GM12878 (cell line): ENCODE results near the gene MICB. TPM values are rescaled to one million over a fixed set of nuclear protein-coding genes. Genes with fewer than 3 reads are reported as not detected.

Experiments used
- ATAC-seq: fragments of 200-7000 bp; cut with Tn5 transposase; 3 replicates; pipeline ENCODE4 v1.9.1; 2020; ENCODE audit warnings: mild to moderate bottlenecking, moderate library complexity
- BruUV-seq: library from RNA; stranded (reverse); fragments of 400-500 nt; replicated peaks from 2 replicates; lab custom pipeline; 2021; lab: Mats Ljungman, UMichigan
- CTCF ChIA-PET: fragments of 300-600 bp; sonication (Branson Sonifier 250); formaldehyde crosslinking; extraction: SDS; loops from one replicate; lab custom pipeline; 2021; ENCODE audit warnings: inconsistent platforms; lab: Yijun Ruan, JAX
- POLR2A ChIA-PET: fragments of 350-600 bp; formaldehyde crosslinking; extraction: SDS; loops from one replicate; lab custom pipeline; 2021; ENCODE audit warnings: inconsistent platforms; lab: Charles Lee
- RAD21 ChIA-PET: fragments of 300-600 bp; sonication (Branson Sonifier 250); formaldehyde crosslinking; loops from one replicate; lab custom pipeline; 2023; ENCODE audit warnings: antibody characterized with exemption; ENCODE audit not compliant: unreplicated experiment; lab: Charles Lee
- SMC1A ChIA-PET: fragments of 300-600 bp; sonication (Branson Sonifier 250); formaldehyde crosslinking; loops from one replicate; lab custom pipeline; 2023; ENCODE audit not compliant: unreplicated experiment, uncharacterized antibody; lab: Charles Lee
- DNase-seq: peaks from one replicate; pipeline ENCODE4 v3.0.0-alpha.2; 2011; ENCODE audit warnings: low read depth, low spot score
- FAIRE-seq: peaks from 3 replicates; lab custom pipeline; 2011; peaks lifted over from hg19 to GRCh38; lab: Jason Lieb, UNC
- H2AFZ ChIP-seq: 2 replicates; pipeline ENCODE4 v1.6.0; 2011; ENCODE audit warnings: low read depth, low read length, control low read depth; ENCODE audit not compliant: control insufficient read depth
- H3K27ac ChIP-seq: 2 replicates; pipeline ENCODE4 v1.5.1; 2011; ENCODE audit warnings: control low read depth; ENCODE audit not compliant: control insufficient read depth, insufficient read depth
- H3K27me3 ChIP-seq, 2 experiments: replicated peaks in 1 of 2; 2 replicates each; pipeline versions ENCODE4 v1.6.0 to v1.6.1; 2011; ENCODE audit warnings: low read length in 1 of 2; ENCODE audit not compliant: control insufficient read depth in 2 of 2, insufficient read depth in 2 of 2
- H3K36me3 ChIP-seq, 2 experiments: 2 replicates each; pipeline ENCODE4 v1.5.1; 2011; ENCODE audit warnings: low read length in 1 of 2; ENCODE audit not compliant: control insufficient read depth in 2 of 2, insufficient read depth in 2 of 2
- H3K4me1 ChIP-seq: 2 replicates; pipeline ENCODE4 v1.6.1; 2011; ENCODE audit warnings: mild to moderate bottlenecking, low read length, moderate library complexity, mixed read lengths; ENCODE audit not compliant: control insufficient read depth, insufficient read depth
- H3K4me2 ChIP-seq: 2 replicates; pipeline ENCODE4 v1.6.0; 2011; ENCODE audit warnings: control low read depth; ENCODE audit not compliant: control insufficient read depth, insufficient read depth
- H3K4me3 ChIP-seq: fragments of 200-600 bp; sonication (generic); 2 replicates; pipeline ENCODE4 v1.5.1; 2016
- H3K79me2 ChIP-seq: 2 replicates; pipeline ENCODE4 v1.6.0; 2011; ENCODE audit warnings: low read length; ENCODE audit not compliant: control insufficient read depth, insufficient read depth
- H3K9ac ChIP-seq: 2 replicates; pipeline ENCODE4 v1.8.0; 2011; ENCODE audit warnings: low read length, control low read depth, mixed read lengths; ENCODE audit not compliant: control insufficient read depth, insufficient read depth
- H3K9me3 ChIP-seq: replicated peaks from 3 replicates; pipeline ENCODE4 v1.5.1; 2011; ENCODE audit warnings: mild to moderate bottlenecking, low read length; ENCODE audit not compliant: control insufficient read depth, insufficient read depth
- H4K20me1 ChIP-seq: 2 replicates; pipeline ENCODE4 v1.6.0; 2011; ENCODE audit not compliant: control insufficient read depth, insufficient read depth
- BACH1 ChIP-seq: fragments of 450-650 bp; IDR thresholded peaks from 2 replicates; pipeline ENCODE4 v1.6.1; 2017; ENCODE audit warnings: mild to moderate bottlenecking, borderline replicate concordance
- BMI1 ChIP-seq: fragments of 450-650 bp; IDR thresholded peaks from 2 replicates; pipeline ENCODE4 v1.6.1; 2016; ENCODE audit warnings: mild to moderate bottlenecking, moderate library complexity, borderline replicate concordance
- EED ChIP-seq: sonication (generic); IDR thresholded peaks from 2 replicates; pipeline ENCODE4 v1.6.1; 2016; ENCODE audit warnings: antibody characterized with exemption, low read depth
- IKZF1 ChIP-seq: fragments of 450-650 bp; conservative IDR thresholded peaks from 2 replicates; pipeline ENCODE4 v1.6.1; 2017; ENCODE audit warnings: antibody characterized with exemption, mild to moderate bottlenecking
- IKZF2 ChIP-seq, 2 experiments: fragments of 450-650 bp; IDR thresholded peaks; 2 replicates each; pipeline ENCODE4 v1.6.1; 2017; ENCODE audit warnings: mild to moderate bottlenecking in 2 of 2, moderate library complexity in 2 of 2
- IRF4 ChIP-seq: IDR thresholded peaks from 2 replicates; pipeline ENCODE4 v1.6.1; 2011; ENCODE audit warnings: low read depth, low read length
- NR2C2 ChIP-seq: IDR thresholded peaks from 2 replicates; pipeline ENCODE4 v1.6.1; 2011; ENCODE audit warnings: borderline replicate concordance, low read depth; ENCODE audit not compliant: control insufficient read depth, insufficient read length
- PAX5 ChIP-seq: IDR thresholded peaks from 2 replicates; pipeline ENCODE4 v1.6.1; 2011; ENCODE audit warnings: low read depth, low read length, borderline replicate concordance
- RAD21 ChIP-seq: IDR thresholded peaks from 2 replicates; pipeline ENCODE4 v1.6.1; 2011; ENCODE audit warnings: mild to moderate bottlenecking, low read depth, low read length, moderate library complexity; ENCODE audit not compliant: insufficient read depth
- RUNX3 ChIP-seq: IDR thresholded peaks from 2 replicates; pipeline ENCODE4 v1.6.1; 2012; ENCODE audit warnings: low read length, inconsistent platforms
- SP1 ChIP-seq: IDR thresholded peaks from one replicate; pipeline ENCODE4 v1.6.1; 2011; ENCODE audit warnings: low read depth, low read length
- STAT1 ChIP-seq: fragments of 450-650 bp; conservative IDR thresholded peaks from 2 replicates; pipeline ENCODE4 v1.6.1; 2014; ENCODE audit warnings: antibody characterized with exemption, mild to moderate bottlenecking
- WGBS: methylation state at CpG from one replicate; pipeline ENCODE4 v1.1.6; 2016; ENCODE audit warnings: low lambda C conversion rate; ENCODE audit not compliant: insufficient replicate concordance, insufficient coverage; ENCODE audit errors: missing lambda C conversion rate; 5-methylcytosine and 5-hydroxymethylcytosine counted together
- in situ Hi-C: fragments of 300-500 bp; cut with MboI; formaldehyde crosslinking; loops from 9 replicates; pipeline ENCODE4 v1.14.3; 2018; ENCODE audit warnings: mixed read lengths
- intact Hi-C: fragments of 100-400 bp; cut with micrococcal nuclease; formaldehyde crosslinking; loops from one replicate; pipeline ENCODE4 v1.14.2; 2022; ENCODE audit not compliant: unreplicated experiment
- polyA plus RNA-seq, 11 experiments: library from polyadenylated mRNA; depleted of rRNA in 4 of 11; unstranded in 6 of 11; stranded (reverse) in 5 of 11; fragments of >200 nt; fragmentation: Nextera tagmentation in 4 of 11; fragmentation: Illumina TruSeq in 1 of 11; extraction: Ambion mirVana in 4 of 11; extraction: Trizol in 1 of 11; gene quantifications; 1 replicate in 1 of 11; 2 replicates in 10 of 11; pipeline versions ENCODE4 v1.2.1 to v1.2.3, GENCODE V29; 2011 to 2016; ENCODE audit warnings: inconsistent platforms in 2 of 11, missing spikeins in 2 of 11, low read depth in 1 of 11
- total RNA-seq, 4 experiments: library from RNA; depleted of rRNA in 3 of 4; stranded (reverse); fragments of >200 nt in 3 of 4; fragmentation: Illumina TruSeq in 1 of 4; extraction: Trizol in 1 of 4; gene quantifications; 2 replicates each; pipeline versions ENCODE4 v1.2.1 to v1.2.3, GENCODE V29; 2013 to 2021
- TF ChIP-seq, protein P1 (sequence below): fragments of 450-650 bp; IDR thresholded peaks from 2 replicates; pipeline ENCODE4 v1.6.1; 2017; ENCODE audit warnings: mild to moderate bottlenecking, moderate library complexity
- TF ChIP-seq, protein P2 (sequence below), 3 experiments: IDR thresholded peaks in 2 of 3; conservative IDR thresholded peaks in 1 of 3; 2 replicates each; pipeline ENCODE4 v1.5.1; 2011; ENCODE audit warnings: low read depth in 3 of 3, low read length in 3 of 3, mild to moderate bottlenecking in 3 of 3, control low read depth in 2 of 3, moderate library complexity in 2 of 3, inconsistent platforms in 1 of 3, mixed read lengths in 1 of 3; ENCODE audit not compliant: control insufficient read depth in 2 of 3, insufficient read depth in 1 of 3; ENCODE audit errors: extremely low read depth in 1 of 3

MICB gene
- total and polyA plus RNA-seq, 10 of the 15 experiments (the other 5 are each of a cell fraction or from before 2014, with no cell fraction given), result 9.0 to 37.1 (median 17.8) TPM

DNA sequence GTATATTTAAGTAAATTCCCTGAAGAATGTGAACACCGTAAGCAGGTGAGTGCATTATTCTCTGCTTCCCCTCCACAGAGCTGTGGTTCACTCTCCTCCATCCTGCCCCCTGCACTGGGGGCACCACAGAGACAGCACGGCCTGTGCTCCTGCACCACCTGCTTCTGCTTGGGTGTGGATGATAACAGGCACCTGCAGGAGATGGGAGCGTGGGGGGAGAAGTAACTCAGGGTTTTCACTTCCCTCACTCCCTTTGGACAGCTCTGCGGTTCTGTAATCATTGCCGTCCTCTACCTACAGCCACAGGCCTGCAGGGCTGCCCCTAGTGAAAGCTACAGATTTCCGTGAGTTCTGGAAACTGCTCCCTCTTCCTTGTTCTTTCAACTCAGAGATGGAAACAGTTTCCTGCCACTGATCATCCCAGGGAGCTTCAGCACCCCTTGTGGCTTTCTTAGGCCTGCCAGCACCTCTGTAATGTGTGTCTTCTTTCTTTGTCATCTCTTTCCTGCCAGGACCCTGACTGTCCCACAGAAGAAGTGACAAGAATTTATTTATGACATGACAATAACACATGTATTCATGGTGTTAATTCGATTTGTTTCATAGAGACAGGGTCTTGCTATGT, 21.3 kb upstream of the MICB start:
- Histone ChIP-seq H3K36me3 (peaks cover 0 to 3% of the 10 kb centered on the region in 2 experiments; a peak in 1 of 4 replicates), H3K4me2 (no peak overlapping the region)
- TF ChIP-seq RAD21 (no peak), EED (peak; percentile 63; the same call in 1 of the 2 replicates), RUNX3 (peak; percentile 52; the same call in 1 of the 2 replicates), SP1 (no peak), IRF4 (no peak), IKZF2 (IDR thresholded peaks at IDR 0.05) (0 out of 4 replicates have a peak, but pooled peaks of 1 of the 2 experiments have one; percentile 9), BACH1 (no peak), BMI1 (no peak), STAT1 (no peak), NR2C2 (no peak), IKZF1 (0 out of 2 replicates have a peak, but pooled peaks have one; percentile 14), PAX5 (no peak)
- TF ChIP-seq, protein P1, sequence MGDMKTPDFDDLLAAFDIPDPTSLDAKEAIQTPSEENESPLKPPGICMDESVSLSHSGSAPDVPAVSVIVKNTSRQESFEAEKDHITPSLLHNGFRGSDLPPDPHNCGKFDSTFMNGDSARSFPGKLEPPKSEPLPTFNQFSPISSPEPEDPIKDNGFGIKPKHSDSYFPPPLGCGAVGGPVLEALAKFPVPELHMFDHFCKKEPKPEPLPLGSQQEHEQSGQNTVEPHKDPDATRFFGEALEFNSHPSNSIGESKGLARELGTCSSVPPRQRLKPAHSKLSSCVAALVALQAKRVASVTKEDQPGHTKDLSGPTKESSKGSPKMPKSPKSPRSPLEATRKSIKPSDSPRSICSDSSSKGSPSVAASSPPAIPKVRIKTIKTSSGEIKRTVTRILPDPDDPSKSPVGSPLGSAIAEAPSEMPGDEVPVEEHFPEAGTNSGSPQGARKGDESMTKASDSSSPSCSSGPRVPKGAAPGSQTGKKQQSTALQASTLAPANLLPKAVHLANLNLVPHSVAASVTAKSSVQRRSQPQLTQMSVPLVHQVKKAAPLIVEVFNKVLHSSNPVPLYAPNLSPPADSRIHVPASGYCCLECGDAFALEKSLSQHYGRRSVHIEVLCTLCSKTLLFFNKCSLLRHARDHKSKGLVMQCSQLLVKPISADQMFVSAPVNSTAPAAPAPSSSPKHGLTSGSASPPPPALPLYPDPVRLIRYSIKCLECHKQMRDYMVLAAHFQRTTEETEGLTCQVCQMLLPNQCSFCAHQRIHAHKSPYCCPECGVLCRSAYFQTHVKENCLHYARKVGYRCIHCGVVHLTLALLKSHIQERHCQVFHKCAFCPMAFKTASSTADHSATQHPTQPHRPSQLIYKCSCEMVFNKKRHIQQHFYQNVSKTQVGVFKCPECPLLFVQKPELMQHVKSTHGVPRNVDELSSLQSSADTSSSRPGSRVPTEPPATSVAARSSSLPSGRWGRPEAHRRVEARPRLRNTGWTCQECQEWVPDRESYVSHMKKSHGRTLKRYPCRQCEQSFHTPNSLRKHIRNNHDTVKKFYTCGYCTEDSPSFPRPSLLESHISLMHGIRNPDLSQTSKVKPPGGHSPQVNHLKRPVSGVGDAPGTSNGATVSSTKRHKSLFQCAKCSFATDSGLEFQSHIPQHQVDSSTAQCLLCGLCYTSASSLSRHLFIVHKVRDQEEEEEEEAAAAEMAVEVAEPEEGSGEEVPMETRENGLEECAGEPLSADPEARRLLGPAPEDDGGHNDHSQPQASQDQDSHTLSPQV, result no peak
- TF ChIP-seq, protein P2, sequence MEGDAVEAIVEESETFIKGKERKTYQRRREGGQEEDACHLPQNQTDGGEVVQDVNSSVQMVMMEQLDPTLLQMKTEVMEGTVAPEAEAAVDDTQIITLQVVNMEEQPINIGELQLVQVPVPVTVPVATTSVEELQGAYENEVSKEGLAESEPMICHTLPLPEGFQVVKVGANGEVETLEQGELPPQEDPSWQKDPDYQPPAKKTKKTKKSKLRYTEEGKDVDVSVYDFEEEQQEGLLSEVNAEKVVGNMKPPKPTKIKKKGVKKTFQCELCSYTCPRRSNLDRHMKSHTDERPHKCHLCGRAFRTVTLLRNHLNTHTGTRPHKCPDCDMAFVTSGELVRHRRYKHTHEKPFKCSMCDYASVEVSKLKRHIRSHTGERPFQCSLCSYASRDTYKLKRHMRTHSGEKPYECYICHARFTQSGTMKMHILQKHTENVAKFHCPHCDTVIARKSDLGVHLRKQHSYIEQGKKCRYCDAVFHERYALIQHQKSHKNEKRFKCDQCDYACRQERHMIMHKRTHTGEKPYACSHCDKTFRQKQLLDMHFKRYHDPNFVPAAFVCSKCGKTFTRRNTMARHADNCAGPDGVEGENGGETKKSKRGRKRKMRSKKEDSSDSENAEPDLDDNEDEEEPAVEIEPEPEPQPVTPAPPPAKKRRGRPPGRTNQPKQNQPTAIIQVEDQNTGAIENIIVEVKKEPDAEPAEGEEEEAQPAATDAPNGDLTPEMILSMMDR (IDR thresholded peaks at IDR 0.05 in 2 of 3, conservative IDR thresholded peaks at IDR 0.05 in 1 of 3; ENCODE audit: control insufficient read depth in 2 of 3, extremely low read depth in 1 of 3, insufficient read depth in 1 of 3, low read depth in 3 of 3, low read length in 3 of 3), result peak; percentile 2 to 23 (median 6); a peak in 1 of 6 replicates
- TF ChIP-seq, all 136 proteins: peak for 5
- CTCF ChIA-PET, result interaction anchor here (0.9 kb wide), 2 partner anchors 30 to 79 kb away, joined by 3 read pairs; no protein-coding TSS in a partner anchor
- no peaks in the 10 kb centered on the region for H3K27me3 ChIP-seq
- RAD21 ChIA-PET, result interaction anchor here (0.9 kb wide), 1 partner anchor 14 kb away, joined by 3 read pairs; no protein-coding TSS in a partner anchor
- POLR2A ChIA-PET, result interaction anchor here (0.6 kb wide), 1 partner anchor 15 kb away, joined by 6 read pairs; no protein-coding TSS in a partner anchor
- DNase-seq (no peak), FAIRE-seq (no peak), ATAC-seq (peak; percentile 48)
- SMC1A ChIA-PET, result no interaction called here
- H3K4me3 ChIP-seq, result no peak overlapping the region
- H2AFZ ChIP-seq, result no peak overlapping the region
- H3K79me2 ChIP-seq, result no peaks in the 10 kb centered on the region
- intact Hi-C loops (no loop called here), in situ Hi-C loops (no loop called here)
- no peaks in the 10 kb centered on the region for H3K9me3 ChIP-seq
- H4K20me1 ChIP-seq, result no peaks in the 10 kb centered on the region
- H3K27ac ChIP-seq, result no peak overlapping the region
- no TSS peak for BruUV-seq
- no peak overlapping the region for H3K9ac ChIP-seq
- H3K4me1 ChIP-seq, result peaks cover 4% of the 10 kb centered on the region; the same call in 1 of the 2 replicates
- 24% methylated on average over 7 of the region's 7 CpGs for WGBS
